ENCODE results near the gene ELP2. TPM values are rescaled to one million over a fixed set of nuclear protein-coding genes. Genes with fewer than 3 reads are reported as not detected.

The ELP2 gene
- total and polyA plus RNA-seq, 12 donors, result 27.4 to 150 (median 67.1) TPM

- Histone ChIP-seq H3K36me3 (replicated peaks in 1 of 2) (peaks cover 0 to 21% of the 10 kb centered on the region in 2 donors), H3K27me3 (no peaks in the 10 kb centered on the region), H3K9me3 (replicated peaks in 1 of 3) (no peaks in the 10 kb centered on the region), H3K4me3 (no peak overlapping the region), H3K27ac (no peak overlapping the region), H3K4me1 (replicated peaks in 1 of 2) (no peaks in the 10 kb centered on the region)
- intact Hi-C loops (cut with DNase I), result no loop called here
- TF ChIP-seq, protein P1, sequence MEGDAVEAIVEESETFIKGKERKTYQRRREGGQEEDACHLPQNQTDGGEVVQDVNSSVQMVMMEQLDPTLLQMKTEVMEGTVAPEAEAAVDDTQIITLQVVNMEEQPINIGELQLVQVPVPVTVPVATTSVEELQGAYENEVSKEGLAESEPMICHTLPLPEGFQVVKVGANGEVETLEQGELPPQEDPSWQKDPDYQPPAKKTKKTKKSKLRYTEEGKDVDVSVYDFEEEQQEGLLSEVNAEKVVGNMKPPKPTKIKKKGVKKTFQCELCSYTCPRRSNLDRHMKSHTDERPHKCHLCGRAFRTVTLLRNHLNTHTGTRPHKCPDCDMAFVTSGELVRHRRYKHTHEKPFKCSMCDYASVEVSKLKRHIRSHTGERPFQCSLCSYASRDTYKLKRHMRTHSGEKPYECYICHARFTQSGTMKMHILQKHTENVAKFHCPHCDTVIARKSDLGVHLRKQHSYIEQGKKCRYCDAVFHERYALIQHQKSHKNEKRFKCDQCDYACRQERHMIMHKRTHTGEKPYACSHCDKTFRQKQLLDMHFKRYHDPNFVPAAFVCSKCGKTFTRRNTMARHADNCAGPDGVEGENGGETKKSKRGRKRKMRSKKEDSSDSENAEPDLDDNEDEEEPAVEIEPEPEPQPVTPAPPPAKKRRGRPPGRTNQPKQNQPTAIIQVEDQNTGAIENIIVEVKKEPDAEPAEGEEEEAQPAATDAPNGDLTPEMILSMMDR (IDR thresholded peaks at IDR 0.05), result no peak
- TF ChIP-seq POLR2A (IDR thresholded peaks at IDR 0.05), result no peak
- no peak for DNase-seq
- 88 to 98% (median 91%) methylated on average over 3 of the region's 3 CpGs for WGBS, 4 donors
Measured at GRCh38 chr18:36120297-36120696, 9.4 kb upstream of the ELP2 start.

- Histone ChIP-seq H3K4me1 (replicated peaks in 1 of 2) (peaks cover 0 to 7% of the 10 kb centered on the region in 2 donors), H3K27ac (no peak overlapping the region), H3K36me3 (replicated peaks in 1 of 2) (peaks cover 0 to 18% of the 10 kb centered on the region in 2 donors), H3K9me3 (replicated peaks in 1 of 3) (no peaks in the 10 kb centered on the region), H3K27me3 (no peaks in the 10 kb centered on the region), H3K4me3 (no peak overlapping the region)
- intact Hi-C loops (cut with DNase I), result no loop called here
- 90 to 95% (median 91%) methylated on average over 4 of the region's 4 CpGs for WGBS, 4 donors
- TF ChIP-seq, protein P1 (IDR thresholded peaks at IDR 0.05), result no peak
- TF ChIP-seq POLR2A (IDR thresholded peaks at IDR 0.05), result no peak
- DNase-seq, result no peak
Measured at GRCh38 chr18:36124841-36125240, 4.9 kb upstream of the ELP2 start.

- H3K27ac ChIP-seq, result no peak overlapping the region
- peaks cover 0 to 9% of the 10 kb centered on the region in 2 donors for H3K36me3 ChIP-seq (replicated peaks in 1 of 2)
- DNase-seq, result no peak
- intact Hi-C loops (cut with DNase I), result no loop called here
- no peaks in the 10 kb centered on the region for H3K9me3 ChIP-seq (replicated peaks in 1 of 3)
- TF ChIP-seq, protein P1 (IDR thresholded peaks at IDR 0.05), result no peak
- no peak for TF ChIP-seq POLR2A (IDR thresholded peaks at IDR 0.05)
- 92 to 96% (median 93%) methylated on average over 8 of the region's 8 CpGs for WGBS, 4 donors
- H3K27me3 ChIP-seq, result no peaks in the 10 kb centered on the region
- no peak overlapping the region for H3K4me3 ChIP-seq
- peaks cover 9 to 20% of the 10 kb centered on the region in 2 donors for H3K4me1 ChIP-seq (replicated peaks in 1 of 2)
Measured at GRCh38 chr18:36126668-36127067, 3.0 kb upstream of the ELP2 start.

DNA sequence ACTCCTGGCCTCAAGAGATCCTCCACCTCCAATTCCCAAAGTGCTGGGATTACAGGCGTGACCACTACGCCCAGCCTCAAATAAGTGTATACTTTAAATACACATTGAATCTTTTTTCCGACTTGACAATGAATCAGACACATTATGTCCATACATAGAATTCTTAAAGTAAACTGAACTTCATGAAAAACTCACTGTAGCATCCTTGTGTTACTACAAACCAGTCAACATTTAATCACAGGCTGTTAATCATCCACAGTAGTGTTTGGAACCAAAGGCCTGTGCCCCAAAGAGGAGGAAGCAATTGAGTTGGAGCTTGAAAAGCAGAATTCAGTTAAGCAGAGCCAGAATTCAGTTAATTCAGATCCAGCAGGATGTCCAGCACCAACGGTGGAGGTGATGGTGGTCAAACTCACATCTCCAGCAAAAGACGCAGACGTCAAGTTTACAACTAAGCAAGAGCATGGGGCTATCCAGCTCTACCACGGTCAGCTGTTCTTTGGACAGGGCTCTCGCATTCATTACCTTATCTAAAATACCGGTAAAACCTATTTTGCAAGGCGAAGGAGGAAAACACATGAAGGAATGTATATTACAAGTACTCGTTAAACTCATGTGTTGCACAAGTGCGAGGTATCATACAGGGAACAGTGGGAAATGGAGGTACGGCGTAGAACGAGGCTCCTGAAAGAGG is 1.7 kb upstream of the ELP2 start:
- no peak for DNase-seq
- intact Hi-C loops (cut with DNase I), result no loop called here
- TF ChIP-seq, protein P1 (IDR thresholded peaks at IDR 0.05), result no peak
- no peak for TF ChIP-seq POLR2A (IDR thresholded peaks at IDR 0.05)
- Histone ChIP-seq H3K36me3 (replicated peaks in 1 of 2) (peaks cover 0 to 7% of the 10 kb centered on the region in 2 donors), H3K9me3 (replicated peaks in 1 of 3) (no peaks in the 10 kb centered on the region), H3K4me3 (peak overlapping the region in 2 of 4 donors; percentile 86 to 90), H3K4me1 (replicated peaks in 1 of 2) (peaks cover 9 to 27% of the 10 kb centered on the region in 2 donors), H3K27me3 (no peaks in the 10 kb centered on the region), H3K27ac (no peak overlapping the region)
- 47 to 49% (median 48%) methylated on average over 15 of the region's 15 CpGs for WGBS, 4 donors

All from adrenal gland (tissue), 12 donors.